A549 (cell line): ENCODE results near the gene SAP25. TPM values are rescaled to one million over a fixed set of nuclear protein-coding genes. Genes with fewer than 3 reads are reported as not detected.
A peak's percentile ranks its signal among the peaks of the same experiment; 100 is the strongest.

Source experiments
- ATAC-seq, 2 experiments: fragments of 200-7000 bp in 1 of 2; fragments of >200 bp in 1 of 2; cut with Nextera tagmentation in 1 of 2; cut with Tn5 transposase in 1 of 2; 3 replicates each; pipeline versions ENCODE4 v1.8.0 to v1.9.1; 2018 to 2020; ENCODE audit warnings: mild to moderate bottlenecking in 1 of 2, moderate library complexity in 1 of 2
- CTCF ChIA-PET: fragments of 300-600 bp; sonication (Branson Sonifier 250); formaldehyde crosslinking; extraction: SDS; loops from one replicate; lab custom pipeline; 2021; ENCODE audit warnings: antibody characterized with exemption, inconsistent platforms; lab: Yijun Ruan, JAX
- POLR2A ChIA-PET: fragments of 350-600 bp; formaldehyde crosslinking; extraction: SDS; loops from one replicate; lab custom pipeline; 2021; ENCODE audit warnings: antibody characterized with exemption, inconsistent platforms; lab: Yijun Ruan, JAX
- DNase-seq, 2 experiments: peaks; one replicate each; pipeline versions ENCODE4 v3.0.0 to v3.0.0-alpha.2; 2011 to 2016; ENCODE audit warnings: low read depth in 1 of 2, low spot score in 1 of 2
- FAIRE-seq: peaks from 2 replicates; lab custom pipeline; 2011; peaks lifted over from hg19 to GRCh38; lab: Jason Lieb, UNC
- H3K27ac ChIP-seq, 2 experiments: fragments of >200 bp; sonication (Bioruptor Twin); formaldehyde crosslinking; 3 replicates each; pipeline ENCODE4 v1.5.1; 2016 to 2017
- H3K4me1 ChIP-seq: fragments of >200 bp; sonication (Bioruptor Twin); formaldehyde crosslinking; 3 replicates; pipeline ENCODE4 v1.6.1; 2016
- H3K4me2 ChIP-seq: fragments of >200 bp; sonication (Bioruptor Twin); formaldehyde crosslinking; 3 replicates; pipeline ENCODE4 v1.6.1; 2016
- H3K4me3 ChIP-seq: fragments of >200 bp; sonication (Bioruptor Twin); formaldehyde crosslinking; 3 replicates; pipeline ENCODE4 v1.5.1; 2016
- H3K9me3 ChIP-seq: fragments of >200 bp; sonication (Bioruptor Twin); formaldehyde crosslinking; 3 replicates; pipeline ENCODE4 v1.6.1; 2016
- BHLHE40 ChIP-seq: IDR thresholded peaks from 2 replicates; pipeline ENCODE4 v1.6.1; 2012; ENCODE audit warnings: low read depth, low read length, inconsistent platforms
- CEBPB ChIP-seq, 2 experiments: fragments of >200 bp in 1 of 2; sonication (Bioruptor Twin) in 1 of 2; formaldehyde crosslinking in 1 of 2; IDR thresholded peaks; 2 replicates each; pipeline ENCODE4 v1.6.1; 2012 to 2016
- CHD4 ChIP-seq: fragments of 200-600 bp; sonication (generic); IDR thresholded peaks from 2 replicates; pipeline ENCODE4 v1.6.1; 2016; ENCODE audit warnings: antibody characterized with exemption, mild to moderate bottlenecking, borderline replicate concordance
- EHMT2 ChIP-seq: fragments of 200-600 bp; sonication (generic); IDR thresholded peaks from 2 replicates; pipeline ENCODE4 v1.6.1; 2016; ENCODE audit warnings: antibody characterized with exemption, low read depth, mild to moderate bottlenecking, moderate library complexity
- ESRRA ChIP-seq: fragments of 150-350 bp; IDR thresholded peaks from 2 replicates; pipeline ENCODE4 v1.6.1; 2014; ENCODE audit warnings: mild to moderate bottlenecking, low read length, borderline replicate concordance
- FOSB ChIP-seq: fragments of 250-450 bp; sonication (Bioruptor Pico); IDR thresholded peaks from 2 replicates; pipeline ENCODE4 v1.5.0; 2020; ENCODE audit warnings: mild to moderate bottlenecking, moderate library complexity
- FOXS1 ChIP-seq: fragments of 250-450 bp; sonication (Bioruptor Pico); IDR thresholded peaks from 2 replicates; pipeline ENCODE4 v1.5.0; 2020; ENCODE audit warnings: mild to moderate bottlenecking, moderate library complexity
- GATA3 ChIP-seq: IDR thresholded peaks from 2 replicates; pipeline ENCODE4 v1.6.1; 2012; ENCODE audit warnings: borderline replicate concordance
- HDAC2 ChIP-seq: fragments of 200-600 bp; sonication (generic); IDR thresholded peaks from 2 replicates; pipeline ENCODE4 v1.6.1; 2016
- HEYL ChIP-seq: fragments of 250-450 bp; sonication (Bioruptor Pico); IDR thresholded peaks from 2 replicates; pipeline ENCODE4 v1.8.0; 2021; ENCODE audit warnings: mild to moderate bottlenecking, moderate library complexity
- HOXA7 ChIP-seq: fragments of 250-450 bp; sonication (Bioruptor Pico); IDR thresholded peaks from 2 replicates; pipeline ENCODE4 v1.5.0; 2020; ENCODE audit warnings: mild to moderate bottlenecking, moderate library complexity
- JUN ChIP-seq, 2 experiments: fragments of >200 bp; sonication (Bioruptor Twin); formaldehyde crosslinking; IDR thresholded peaks; 2 replicates in 1 of 2; 3 replicates in 1 of 2; pipeline ENCODE4 v1.6.1; 2016 to 2017
- MAZ ChIP-seq: fragments of 150-350 bp; IDR thresholded peaks from 2 replicates; pipeline ENCODE4 v1.6.1; 2014; ENCODE audit warnings: antibody characterized with exemption, low read depth, low read length, borderline replicate concordance
- MYC ChIP-seq: IDR thresholded peaks from 2 replicates; pipeline ENCODE4 v1.6.1; 2012; ENCODE audit warnings: mild to moderate bottlenecking, inconsistent platforms, low read length, improper control_type of control experiment, borderline replicate concordance
- NPAS2 ChIP-seq: fragments of 250-450 bp; sonication (Bioruptor Pico); IDR thresholded peaks from 2 replicates; pipeline ENCODE4 v1.8.0; 2022; ENCODE audit warnings: mild to moderate bottlenecking, moderate library complexity, borderline replicate concordance
- PHF8 ChIP-seq: fragments of 200-600 bp; sonication (generic); IDR thresholded peaks from 2 replicates; pipeline ENCODE4 v1.6.1; 2016; ENCODE audit warnings: low read depth, mild to moderate bottlenecking, antibody characterized with exemption, moderate library complexity, borderline replicate concordance
- RAD21 ChIP-seq, 2 experiments: fragments of >200 bp in 1 of 2; sonication (Bioruptor Twin) in 1 of 2; formaldehyde crosslinking in 1 of 2; IDR thresholded peaks in 1 of 2; conservative IDR thresholded peaks in 1 of 2; 2 replicates in 1 of 2; 3 replicates in 1 of 2; pipeline ENCODE4 v1.6.1; 2012 to 2018; ENCODE audit warnings: inconsistent platforms in 1 of 2
- RCOR1 ChIP-seq: fragments of 150-350 bp; IDR thresholded peaks from 2 replicates; pipeline ENCODE4 v1.6.1; 2014; ENCODE audit warnings: antibody characterized with exemption, low read length, low read depth
- RFX5 ChIP-seq: fragments of 450-650 bp; IDR thresholded peaks from 2 replicates; pipeline ENCODE4 v1.7.1; 2014; ENCODE audit warnings: antibody characterized with exemption, mild to moderate bottlenecking, moderate library complexity
- SMC3 ChIP-seq: fragments of >200 bp; sonication (Bioruptor Twin); formaldehyde crosslinking; IDR thresholded peaks from 3 replicates; pipeline ENCODE4 v1.6.1; 2018; ENCODE audit warnings: inconsistent platforms
- SREBF2 ChIP-seq: fragments of 450-650 bp; IDR thresholded peaks from 2 replicates; pipeline ENCODE4 v1.6.1; 2014; ENCODE audit warnings: mild to moderate bottlenecking, moderate library complexity
- TFCP2L1 ChIP-seq: fragments of 250-450 bp; sonication (Bioruptor Pico); IDR thresholded peaks from 2 replicates; pipeline ENCODE4 v1.5.0; 2021; ENCODE audit warnings: mild to moderate bottlenecking
- ZC3H11A ChIP-seq: fragments of 450-650 bp; IDR thresholded peaks from 2 replicates; pipeline ENCODE4 v1.6.1; 2014; ENCODE audit warnings: antibody characterized with exemption, mild to moderate bottlenecking
- WGBS: methylation state at CpG from one replicate; pipeline ENCODE4 v1.1.6; 2017; ENCODE audit errors: missing lambda C conversion rate; 5-methylcytosine and 5-hydroxymethylcytosine counted together
- polyA plus RNA-seq, 4 experiments: library from polyadenylated mRNA; depleted of rRNA in 3 of 4; stranded (reverse); fragments of >200 nt; fragmentation: RNase III in 1 of 4; extraction: RNeasy Plus Mini Kit Qiagen cat#74134 plus additional on column Dnase treatment in 1 of 4; gene quantifications; 2 replicates in 3 of 4; 3 replicates in 1 of 4; pipeline ENCODE4 v1.2.3, GENCODE V29; 2011 to 2017
- TF ChIP-seq, protein P1 (sequence below): fragments of 250-450 bp; sonication (Bioruptor Pico); IDR thresholded peaks from 2 replicates; pipeline ENCODE4 v1.5.0; 2021; ENCODE audit warnings: mild to moderate bottlenecking, moderate library complexity, borderline replicate concordance
- TF ChIP-seq, protein P2 (sequence below): IDR thresholded peaks from 2 replicates; pipeline ENCODE4 v1.6.1; 2012; ENCODE audit warnings: low read depth, borderline replicate concordance
- TF ChIP-seq, protein P3 (sequence below): IDR thresholded peaks from 2 replicates; pipeline ENCODE4 v1.6.1; 2012
- TF ChIP-seq, protein P4 (sequence below): fragments of 250-450 bp; sonication (Bioruptor Pico); IDR thresholded peaks from 2 replicates; pipeline ENCODE4 v1.5.0; 2020; ENCODE audit warnings: low read depth, mild to moderate bottlenecking, moderate library complexity
- TF ChIP-seq, protein P5 (sequence below): fragments of 450-650 bp; IDR thresholded peaks from 2 replicates; pipeline ENCODE4 v1.6.1; 2014; ENCODE audit warnings: antibody characterized with exemption
- TF ChIP-seq, protein P6 (sequence below): fragments of >200 bp; sonication (Bioruptor Twin); formaldehyde crosslinking; IDR thresholded peaks from 3 replicates; pipeline ENCODE4 v1.5.1; 2016

The SAP25 gene
- polyA plus RNA-seq, 2 of the 4 experiments (the other 2 are of a cell fraction): 0.37 TPM; not detected in 1

DNA sequence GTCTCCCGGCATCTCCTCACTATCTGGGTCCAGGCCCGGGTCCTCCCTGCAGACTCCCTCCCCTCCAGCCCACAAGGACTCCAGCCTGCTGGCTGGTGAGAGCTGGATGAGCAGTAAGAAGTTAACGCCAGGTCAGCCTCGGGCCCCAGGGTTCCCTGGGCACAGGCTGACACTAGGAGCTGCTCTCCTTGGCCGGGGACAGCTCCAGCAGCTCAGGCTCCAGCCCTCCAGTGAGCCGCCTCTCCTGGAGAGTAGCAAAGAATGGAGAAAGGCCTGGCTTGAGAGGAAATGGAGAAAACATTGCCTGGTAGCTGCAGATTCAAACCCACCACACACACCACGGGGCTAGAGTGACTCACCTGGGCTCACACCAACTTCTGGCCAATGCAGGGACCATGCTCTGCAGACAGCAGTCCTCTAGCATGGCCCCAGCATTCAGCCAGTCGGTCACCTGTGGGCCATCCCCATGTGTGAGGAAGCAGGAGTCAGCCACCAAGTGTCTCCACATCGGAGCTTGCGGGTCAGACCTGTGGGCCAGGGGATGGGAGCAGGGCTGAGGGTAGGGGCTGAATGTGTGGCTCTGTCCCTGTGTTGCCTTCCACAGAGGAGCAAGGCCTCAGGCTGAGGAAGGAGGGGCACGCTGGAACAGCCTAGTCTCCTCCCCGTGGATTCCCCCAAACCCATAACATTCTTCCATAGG is 6.5 kb downstream of the SAP25 start:
- no peaks in the 10 kb centered on the region for H3K9me3 ChIP-seq
- ATAC-seq (peak in 1 of 2 experiments; percentile 4; a peak in 2 of 6 replicates), DNase-seq (no peak)
- ChIA-PET CTCF (interaction anchor here (0.9 to 14.3 kb wide), 8 partner anchors 8 to 124 kb away, joined by 3 to 273 read pairs (median 6); partner anchors contain the start of genes FBXO24, LRCH4, MOSPD3 and NYAP1), POLR2A (no interaction called here)
- H3K27ac ChIP-seq: peak overlapping the region in 1 of 2 experiments; percentile 8; a peak in 1 of 6 replicates
- TF ChIP-seq HEYL (CRISPR knock-in tag): no peak
- no peak for TF ChIP-seq ESRRA
- no peak for TF ChIP-seq FOXS1
- TF ChIP-seq HOXA7 (CRISPR knock-in tag): no peak
- TF ChIP-seq RCOR1: no peak
- no peak for TF ChIP-seq BHLHE40
- TF ChIP-seq, protein P1, sequence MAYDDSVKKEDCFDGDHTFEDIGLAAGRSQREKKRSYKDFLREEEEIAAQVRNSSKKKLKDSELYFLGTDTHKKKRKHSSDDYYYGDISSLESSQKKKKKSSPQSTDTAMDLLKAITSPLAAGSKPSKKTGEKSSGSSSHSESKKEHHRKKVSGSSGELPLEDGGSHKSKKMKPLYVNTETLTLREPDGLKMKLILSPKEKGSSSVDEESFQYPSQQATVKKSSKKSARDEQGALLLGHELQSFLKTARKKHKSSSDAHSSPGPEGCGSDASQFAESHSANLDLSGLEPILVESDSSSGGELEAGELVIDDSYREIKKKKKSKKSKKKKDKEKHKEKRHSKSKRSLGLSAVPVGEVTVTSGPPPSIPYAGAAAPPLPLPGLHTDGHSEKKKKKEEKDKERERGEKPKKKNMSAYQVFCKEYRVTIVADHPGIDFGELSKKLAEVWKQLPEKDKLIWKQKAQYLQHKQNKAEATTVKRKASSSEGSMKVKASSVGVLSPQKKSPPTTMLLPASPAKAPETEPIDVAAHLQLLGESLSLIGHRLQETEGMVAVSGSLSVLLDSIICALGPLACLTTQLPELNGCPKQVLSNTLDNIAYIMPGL (CRISPR knock-in tag): no peak
- TF ChIP-seq EHMT2: no peak
- TF ChIP-seq SMC3: no peak
- no peak for TF ChIP-seq SREBF2
- TF ChIP-seq TFCP2L1: no peak
- TF ChIP-seq, protein P2, sequence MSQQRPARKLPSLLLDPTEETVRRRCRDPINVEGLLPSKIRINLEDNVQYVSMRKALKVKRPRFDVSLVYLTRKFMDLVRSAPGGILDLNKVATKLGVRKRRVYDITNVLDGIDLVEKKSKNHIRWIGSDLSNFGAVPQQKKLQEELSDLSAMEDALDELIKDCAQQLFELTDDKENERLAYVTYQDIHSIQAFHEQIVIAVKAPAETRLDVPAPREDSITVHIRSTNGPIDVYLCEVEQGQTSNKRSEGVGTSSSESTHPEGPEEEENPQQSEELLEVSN: no peak
- TF ChIP-seq, protein P3, sequence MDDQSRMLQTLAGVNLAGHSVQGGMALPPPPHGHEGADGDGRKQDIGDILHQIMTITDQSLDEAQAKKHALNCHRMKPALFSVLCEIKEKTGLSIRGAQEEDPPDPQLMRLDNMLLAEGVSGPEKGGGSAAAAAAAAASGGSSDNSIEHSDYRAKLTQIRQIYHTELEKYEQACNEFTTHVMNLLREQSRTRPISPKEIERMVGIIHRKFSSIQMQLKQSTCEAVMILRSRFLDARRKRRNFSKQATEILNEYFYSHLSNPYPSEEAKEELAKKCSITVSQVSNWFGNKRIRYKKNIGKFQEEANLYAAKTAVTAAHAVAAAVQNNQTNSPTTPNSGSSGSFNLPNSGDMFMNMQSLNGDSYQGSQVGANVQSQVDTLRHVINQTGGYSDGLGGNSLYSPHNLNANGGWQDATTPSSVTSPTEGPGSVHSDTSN: no peak
- no peak for TF ChIP-seq MAZ
- TF ChIP-seq ZC3H11A: no peak
- TF ChIP-seq, all 56 proteins: peak for 0
- FAIRE-seq: no peak
- no peak overlapping the region for H3K4me2 ChIP-seq
- 89% methylated on average over 9 of the region's 12 CpGs for WGBS
- no peak overlapping the region for H3K4me3 ChIP-seq
- peaks cover 15% of the 10 kb centered on the region; the same call in 2 of the 3 replicates for H3K4me1 ChIP-seq

DNA sequence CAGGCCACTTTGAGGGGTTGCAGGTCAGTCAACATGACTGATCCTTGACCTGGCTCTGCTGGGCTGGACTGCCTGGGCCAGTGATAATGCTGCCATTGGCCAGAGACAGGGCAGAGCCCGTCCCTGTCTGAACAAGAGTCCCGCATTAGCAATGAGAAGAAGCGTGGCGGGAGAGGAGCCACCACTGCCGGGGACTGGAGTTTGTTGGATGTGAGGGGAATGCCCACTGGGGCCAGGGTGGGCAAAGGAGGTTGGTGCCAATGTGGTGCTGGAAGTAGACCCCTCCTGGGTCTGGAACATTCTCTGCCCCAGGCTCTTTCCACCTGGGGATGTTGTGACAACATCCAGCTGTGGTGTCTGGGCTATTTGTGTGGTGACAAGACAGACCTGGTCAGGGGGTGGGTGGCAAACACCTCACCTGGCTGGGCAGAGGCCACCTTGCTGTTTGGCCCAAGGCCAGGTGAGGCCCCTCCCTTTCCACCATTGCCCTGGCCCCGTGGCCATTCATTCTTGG is 7.6 kb downstream of the SAP25 start:
- POLR2A ChIA-PET: interaction anchor here (2.5 kb wide), 1 partner anchor 20 kb away, joined by 12 read pairs; the partner anchor contains the start of genes FBXO24 and LRCH4
- Histone ChIP-seq H3K9me3 (no peaks in the 10 kb centered on the region), H3K4me3 (no peak overlapping the region), H3K27ac (no peak overlapping the region), H3K4me1 (peaks cover 6% of the 10 kb centered on the region; the same call in 2 of the 3 replicates), H3K4me2 (no peak overlapping the region)
- DNase-seq (no peak), FAIRE-seq (no peak), ATAC-seq (no peak)
- TF ChIP-seq, protein P4, sequence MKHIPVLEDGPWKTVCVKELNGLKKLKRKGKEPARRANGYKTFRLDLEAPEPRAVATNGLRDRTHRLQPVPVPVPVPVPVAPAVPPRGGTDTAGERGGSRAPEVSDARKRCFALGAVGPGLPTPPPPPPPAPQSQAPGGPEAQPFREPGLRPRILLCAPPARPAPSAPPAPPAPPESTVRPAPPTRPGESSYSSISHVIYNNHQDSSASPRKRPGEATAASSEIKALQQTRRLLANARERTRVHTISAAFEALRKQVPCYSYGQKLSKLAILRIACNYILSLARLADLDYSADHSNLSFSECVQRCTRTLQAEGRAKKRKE (CRISPR knock-in tag): no peak
- TF ChIP-seq, protein P5, sequence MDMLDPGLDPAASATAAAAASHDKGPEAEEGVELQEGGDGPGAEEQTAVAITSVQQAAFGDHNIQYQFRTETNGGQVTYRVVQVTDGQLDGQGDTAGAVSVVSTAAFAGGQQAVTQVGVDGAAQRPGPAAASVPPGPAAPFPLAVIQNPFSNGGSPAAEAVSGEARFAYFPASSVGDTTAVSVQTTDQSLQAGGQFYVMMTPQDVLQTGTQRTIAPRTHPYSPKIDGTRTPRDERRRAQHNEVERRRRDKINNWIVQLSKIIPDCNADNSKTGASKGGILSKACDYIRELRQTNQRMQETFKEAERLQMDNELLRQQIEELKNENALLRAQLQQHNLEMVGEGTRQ: no peak
- no peak for TF ChIP-seq ZC3H11A
- no peak for TF ChIP-seq MAZ
- no peak for TF ChIP-seq CEBPB (IDR thresholded peaks at IDR 0.05)
- no peak for TF ChIP-seq PHF8
- no peak for TF ChIP-seq JUN (IDR thresholded peaks at IDR 0.05)
- no peak for TF ChIP-seq RCOR1
- TF ChIP-seq RAD21 (conservative IDR thresholded peaks at IDR 0.05 in 1 of 2, IDR thresholded peaks at IDR 0.05 in 1 of 2): no peak
- TF ChIP-seq CHD4: no peak
- no peak for TF ChIP-seq GATA3
- TF ChIP-seq FOXS1: no peak
- no peak for TF ChIP-seq FOSB (CRISPR knock-in tag)
- TF ChIP-seq HDAC2: no peak
- no peak for TF ChIP-seq NPAS2
- TF ChIP-seq BHLHE40: no peak
- TF ChIP-seq, protein P6, sequence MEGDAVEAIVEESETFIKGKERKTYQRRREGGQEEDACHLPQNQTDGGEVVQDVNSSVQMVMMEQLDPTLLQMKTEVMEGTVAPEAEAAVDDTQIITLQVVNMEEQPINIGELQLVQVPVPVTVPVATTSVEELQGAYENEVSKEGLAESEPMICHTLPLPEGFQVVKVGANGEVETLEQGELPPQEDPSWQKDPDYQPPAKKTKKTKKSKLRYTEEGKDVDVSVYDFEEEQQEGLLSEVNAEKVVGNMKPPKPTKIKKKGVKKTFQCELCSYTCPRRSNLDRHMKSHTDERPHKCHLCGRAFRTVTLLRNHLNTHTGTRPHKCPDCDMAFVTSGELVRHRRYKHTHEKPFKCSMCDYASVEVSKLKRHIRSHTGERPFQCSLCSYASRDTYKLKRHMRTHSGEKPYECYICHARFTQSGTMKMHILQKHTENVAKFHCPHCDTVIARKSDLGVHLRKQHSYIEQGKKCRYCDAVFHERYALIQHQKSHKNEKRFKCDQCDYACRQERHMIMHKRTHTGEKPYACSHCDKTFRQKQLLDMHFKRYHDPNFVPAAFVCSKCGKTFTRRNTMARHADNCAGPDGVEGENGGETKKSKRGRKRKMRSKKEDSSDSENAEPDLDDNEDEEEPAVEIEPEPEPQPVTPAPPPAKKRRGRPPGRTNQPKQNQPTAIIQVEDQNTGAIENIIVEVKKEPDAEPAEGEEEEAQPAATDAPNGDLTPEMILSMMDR: no peak
- TF ChIP-seq RFX5: no peak
- no peak for TF ChIP-seq MYC
- 81% methylated on average over 6 of the region's 6 CpGs for WGBS
- CTCF ChIA-PET: interaction anchor here (1.1 to 14.3 kb wide), 10 partner anchors 11 to 126 kb away, joined by 3 to 316 read pairs (median 7); partner anchors contain the start of genes AGFG2, FBXO24, LRCH4 and SPACDR
